HUES6 (cell line): ENCODE data around the gene LRIT1.
"Not testable (repeated sequence)": the region's sequence is repeated elsewhere in the genome, so short reads cannot be mapped to it uniquely, and the experiment has no call there.

ENCODE experiments used
- H3K27ac ChIP-seq: 2 replicates; pipeline ENCODE4 v1.7.0; 2013; ENCODE audit warnings: low read depth, mild to moderate bottlenecking, low read length, inconsistent platforms
- H3K27me3 ChIP-seq: 2 replicates; pipeline ENCODE4 v1.6.1; 2013; ENCODE audit warnings: low read length; ENCODE audit not compliant: control insufficient read depth, insufficient read depth
- H3K36me3 ChIP-seq: 2 replicates; pipeline ENCODE4 v1.6.1; 2013; ENCODE audit warnings: low read length; ENCODE audit not compliant: control insufficient read depth, insufficient read depth
- H3K4me1 ChIP-seq: 2 replicates; pipeline ENCODE4 v1.6.1; 2013; ENCODE audit warnings: low read length; ENCODE audit not compliant: control insufficient read depth, insufficient read depth
- H3K4me3 ChIP-seq: 2 replicates; pipeline ENCODE4 v1.5.1; 2013; ENCODE audit warnings: low read depth, low read length
- H3K9ac ChIP-seq: one replicate; pipeline ENCODE4 v1.6.1; 2013; ENCODE audit warnings: mild to moderate bottlenecking, low read length
- H3K9me3 ChIP-seq: 2 replicates; pipeline ENCODE4 v1.6.1; 2013; ENCODE audit warnings: low read depth, low read length; ENCODE audit not compliant: control insufficient read depth, insufficient read depth

The LRIT1 gene

GRCh38 chr10:84241185-84241790 is at the start of gene LRIT1:
TSS of gene LRIT1 (minus strand) at chr10:84241546. CDS start at chr10:84241439, 107 bp downstream.
- Histone ChIP-seq H3K9ac (no peak within 1 kb of the TSS), H3K27me3 (peaks cover 22% of the 10 kb centered on the region), H3K4me3 (no peak within 1 kb of the TSS), H3K27ac (no peak within 1 kb of the TSS), H3K9me3 (no peaks in the 10 kb centered on the region), H3K4me1 (no peaks in the 10 kb centered on the region), H3K36me3 (no peaks in the 10 kb centered on the region)

GRCh38 chr10:84290235-84290634 is 48.9 kb upstream of the LRIT1 start:
- H3K4me3 ChIP-seq = no peak overlapping the region
- peaks cover 5% of the 10 kb centered on the region; the same call in 1 of the 2 replicates for H3K9me3 ChIP-seq
- H3K4me1 ChIP-seq = peaks cover 7% of the 10 kb centered on the region; the same call in 1 of the 2 replicates
- no peak overlapping the region for H3K27ac ChIP-seq
- H3K9ac ChIP-seq = no peak overlapping the region
- H3K36me3 ChIP-seq = no peaks in the 10 kb centered on the region
- H3K27me3 ChIP-seq = no peaks in the 10 kb centered on the region

GRCh38 chr10:84289521-84290200 is 48.3 kb upstream of the LRIT1 start:
- no peak overlapping the region for H3K27ac ChIP-seq
- H3K36me3 ChIP-seq = no peaks in the 10 kb centered on the region
- no peak overlapping the region for H3K9ac ChIP-seq
- H3K4me1 ChIP-seq = peaks cover 7% of the 10 kb centered on the region; the same call in 1 of the 2 replicates
- no peaks in the 10 kb centered on the region for H3K27me3 ChIP-seq
- peaks cover 5% of the 10 kb centered on the region; the same call in 1 of the 2 replicates for H3K9me3 ChIP-seq
- no peak overlapping the region for H3K4me3 ChIP-seq

DNA sequence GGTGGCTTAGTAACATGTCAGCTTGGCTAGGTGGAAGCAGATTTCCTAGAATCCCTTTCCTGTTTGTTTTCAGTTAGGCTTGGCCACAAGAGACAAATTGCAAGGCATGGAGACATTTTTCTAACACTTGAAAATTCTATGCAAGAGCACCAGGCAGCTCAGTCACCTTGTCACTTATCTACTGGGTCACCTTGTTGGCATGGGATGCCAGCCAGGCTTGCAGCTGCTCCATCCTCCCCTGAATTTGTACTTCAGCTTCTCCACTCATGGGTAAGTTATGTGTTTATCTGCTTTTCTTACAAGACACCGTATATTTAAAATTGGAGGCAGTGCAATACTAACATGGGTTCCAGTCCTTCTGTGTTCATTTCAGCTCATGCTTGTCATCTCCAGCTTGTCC is 46.8 kb upstream of the LRIT1 start:
- Histone ChIP-seq H3K36me3 (no peaks in the 10 kb centered on the region), H3K9ac (no peak overlapping the region), H3K9me3 (peaks cover 5% of the 10 kb centered on the region; the same call in 1 of the 2 replicates), H3K27ac (no peak overlapping the region), H3K4me1 (no peaks in the 10 kb centered on the region), H3K27me3 (no peaks in the 10 kb centered on the region), H3K4me3 (no peak overlapping the region)

GRCh38 chr10:84286695-84287094 is 45.3 kb upstream of the LRIT1 start:
- no peak overlapping the region for H3K9ac ChIP-seq
- no peaks in the 10 kb centered on the region for H3K27me3 ChIP-seq
- no peak overlapping the region for H3K4me3 ChIP-seq
- no peak overlapping the region for H3K27ac ChIP-seq
- peaks cover 5% of the 10 kb centered on the region; the same call in 1 of the 2 replicates for H3K9me3 ChIP-seq
- no peaks in the 10 kb centered on the region for H3K4me1 ChIP-seq
- H3K36me3 ChIP-seq = no peaks in the 10 kb centered on the region

GRCh38 chr10:84279876-84280475 is 38.6 kb upstream of the LRIT1 start:
- H3K4me3 ChIP-seq = peak overlapping the region; percentile 55
- H3K9ac ChIP-seq = peak overlapping the region; percentile 39
- H3K27me3 ChIP-seq, H3K4me1 ChIP-seq, H3K36me3 ChIP-seq, H3K9me3 ChIP-seq, H3K27ac ChIP-seq: not testable (repeated sequence)

GRCh38 chr10:84270708-84271107 is 29.4 kb upstream of the LRIT1 start:
- H3K27ac ChIP-seq = no peak overlapping the region
- H3K4me1 ChIP-seq = peaks cover 4% of the 10 kb centered on the region; the same call in 1 of the 2 replicates
- no peak overlapping the region for H3K4me3 ChIP-seq
- no peaks in the 10 kb centered on the region for H3K36me3 ChIP-seq
- H3K27me3 ChIP-seq = no peaks in the 10 kb centered on the region
- no peak overlapping the region for H3K9ac ChIP-seq
- no peaks in the 10 kb centered on the region for H3K9me3 ChIP-seq

GRCh38 chr10:84269773-84270172 is 28.4 kb upstream of the LRIT1 start:
- Histone ChIP-seq H3K27ac (no peak overlapping the region), H3K4me3 (no peak overlapping the region), H3K9ac (no peak overlapping the region), H3K36me3 (no peaks in the 10 kb centered on the region), H3K9me3 (no peaks in the 10 kb centered on the region), H3K27me3 (no peaks in the 10 kb centered on the region), H3K4me1 (peaks cover 8% of the 10 kb centered on the region; the same call in 1 of the 2 replicates)

- no peaks in the 10 kb centered on the region for H3K27me3 ChIP-seq
- H3K9ac ChIP-seq = no peak overlapping the region
- peaks cover 9% of the 10 kb centered on the region; the same call in 1 of the 2 replicates for H3K4me1 ChIP-seq
- no peak overlapping the region for H3K4me3 ChIP-seq
- no peaks in the 10 kb centered on the region for H3K9me3 ChIP-seq
- H3K27ac ChIP-seq = no peak overlapping the region
- H3K36me3 ChIP-seq = no peaks in the 10 kb centered on the region
Observed at GRCh38 chr10:84269162-84269561, 27.8 kb upstream of the LRIT1 start.

- peaks cover 9% of the 10 kb centered on the region; the same call in 1 of the 2 replicates for H3K4me1 ChIP-seq
- H3K27ac ChIP-seq = no peak overlapping the region
- H3K27me3 ChIP-seq = no peaks in the 10 kb centered on the region
- H3K9me3 ChIP-seq = no peaks in the 10 kb centered on the region
- H3K36me3 ChIP-seq = no peaks in the 10 kb centered on the region
- H3K4me3 ChIP-seq = no peak overlapping the region
- H3K9ac ChIP-seq = no peak overlapping the region
Observed at GRCh38 chr10:84267503-84268126, 26.3 kb upstream of the LRIT1 start.

DNA sequence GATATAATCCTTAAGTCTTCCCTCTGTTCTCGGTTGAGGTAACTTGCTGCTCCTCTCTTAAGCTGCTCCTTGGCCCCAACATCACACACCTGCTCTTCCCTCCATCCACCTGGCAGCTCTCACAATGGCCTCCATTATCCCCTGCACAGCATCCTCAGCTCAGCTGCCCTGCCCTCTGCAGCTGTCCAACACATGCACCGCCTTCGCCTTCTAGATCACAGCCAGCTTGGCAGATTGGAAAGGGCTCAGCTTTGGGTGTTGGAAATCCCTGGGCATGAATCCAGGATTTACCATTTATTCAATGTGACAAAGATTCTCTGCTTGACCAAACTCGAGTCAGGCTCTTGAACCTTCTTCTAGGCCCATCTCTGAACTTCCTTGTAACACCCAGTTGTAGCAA is 24.1 kb upstream of the LRIT1 start:
- Histone ChIP-seq H3K27me3 (no peaks in the 10 kb centered on the region), H3K36me3 (no peaks in the 10 kb centered on the region), H3K9me3 (no peaks in the 10 kb centered on the region), H3K4me1 (peaks cover 9% of the 10 kb centered on the region; the same call in 1 of the 2 replicates), H3K4me3 (no peak overlapping the region), H3K27ac (no peak overlapping the region), H3K9ac (no peak overlapping the region)
